ENCODE data around the gene SLC25A47.
A peak's percentile ranks its signal among the peaks of the same experiment; 100 is the strongest.

Gene SLC25A47

GRCh38 chr14:100321473-100322137 lies 1.5 kb upstream of the SLC25A47 start:
- Mint-ChIP-seq H3K9me3 (no peaks in the 10 kb centered on the region), H3K36me3 (ENCODE audit: low read depth) (no peaks in the 10 kb centered on the region), H3K27me3 (ENCODE audit: low read depth, poor library complexity) (peaks cover 13% of the 10 kb centered on the region), H3K4me3 (no peak overlapping the region), H3K4me1 (peaks cover 28% of the 10 kb centered on the region), H3K27ac (no peak overlapping the region)
- no peak for TF ChIP-seq CTCF (IDR thresholded peaks at IDR 0.05)
- no peak for DNase-seq

GRCh38 chr14:100322138-100322957 lies 791 bp upstream of the SLC25A47 start:
- H3K27ac Mint-ChIP-seq = peak overlapping the region; percentile 16
- peaks cover 13% of the 10 kb centered on the region for H3K27me3 Mint-ChIP-seq (ENCODE audit: low read depth, poor library complexity)
- no peak for DNase-seq
- no peaks in the 10 kb centered on the region for H3K9me3 Mint-ChIP-seq
- H3K4me1 Mint-ChIP-seq = peaks cover 28% of the 10 kb centered on the region
- H3K4me3 Mint-ChIP-seq = no peak overlapping the region
- no peak for TF ChIP-seq CTCF (IDR thresholded peaks at IDR 0.05)
- H3K36me3 Mint-ChIP-seq (ENCODE audit: low read depth) = no peaks in the 10 kb centered on the region

GRCh38 chr14:100323942-100324307 lies 786 bp downstream of the SLC25A47 start:
- DNase-seq = no peak
- no peaks in the 10 kb centered on the region for H3K36me3 Mint-ChIP-seq (ENCODE audit: low read depth)

GRCh38 chr14:100325231-100325632 lies 2.1 kb downstream of the SLC25A47 start:
- H3K9me3 Mint-ChIP-seq = no peaks in the 10 kb centered on the region
- H3K4me1 Mint-ChIP-seq = peaks cover 32% of the 10 kb centered on the region
- no peak for DNase-seq
- no peak overlapping the region for H3K27ac Mint-ChIP-seq
- H3K4me3 Mint-ChIP-seq = no peak overlapping the region
- no peak for TF ChIP-seq CTCF (IDR thresholded peaks at IDR 0.05)
- H3K36me3 Mint-ChIP-seq (ENCODE audit: low read depth) = no peaks in the 10 kb centered on the region
- H3K27me3 Mint-ChIP-seq (ENCODE audit: low read depth, poor library complexity) = peaks cover 9% of the 10 kb centered on the region

More at GRCh38 chr14:100323942-100324307, 786 bp downstream of the SLC25A47 start:
- peaks cover 28% of the 10 kb centered on the region for H3K4me1 Mint-ChIP-seq
- no peak overlapping the region for H3K27ac Mint-ChIP-seq
- no peak for TF ChIP-seq CTCF (IDR thresholded peaks at IDR 0.05)
- H3K27me3 Mint-ChIP-seq (ENCODE audit: low read depth, poor library complexity) = peaks cover 13% of the 10 kb centered on the region
- no peaks in the 10 kb centered on the region for H3K9me3 Mint-ChIP-seq
- H3K4me3 Mint-ChIP-seq = no peak overlapping the region

GRCh38 chr14:100325958-100326357 lies 2.8 kb downstream of the SLC25A47 start:
- no peaks in the 10 kb centered on the region for H3K9me3 Mint-ChIP-seq

More at GRCh38 chr14:100325958-100326357, 2.8 kb downstream of the SLC25A47 start:
- H3K4me3 Mint-ChIP-seq = no peak overlapping the region
- peaks cover 6% of the 10 kb centered on the region for H3K27me3 Mint-ChIP-seq (ENCODE audit: low read depth, poor library complexity)
- DNase-seq = no peak
- H3K27ac Mint-ChIP-seq = no peak overlapping the region
- H3K4me1 Mint-ChIP-seq = peaks cover 29% of the 10 kb centered on the region
- no peak for TF ChIP-seq CTCF (IDR thresholded peaks at IDR 0.05)
- H3K36me3 Mint-ChIP-seq (ENCODE audit: low read depth) = no peaks in the 10 kb centered on the region

All from nephron progenitor cell (in vitro differentiated cells).